Smooth muscle cell (in vitro differentiated cells): ENCODE results near the gene ADGRG1. TPM values are rescaled to one million over a fixed set of nuclear protein-coding genes. Genes with fewer than 3 reads are reported as not detected.

Experiments used
- DNase-seq: peaks from one replicate; lab custom pipeline; 2025; ENCODE audit not compliant: unreplicated experiment; lab: John Stamatoyannopoulos, UW
- H2AFZ ChIP-seq: fragments of 200-600 bp; sonication (generic); 2 replicates; pipeline ENCODE4 v1.6.0; 2016; ENCODE audit warnings: antibody characterized with exemption, low read depth, mild to moderate bottlenecking
- H3F3A ChIP-seq: fragments of 200-600 bp; sonication (generic); 2 replicates; pipeline ENCODE4 v1.6.0; 2017; ENCODE audit warnings: antibody characterized with exemption, low read depth
- H3K27ac ChIP-seq: fragments of 200-600 bp; sonication (generic); 2 replicates; pipeline ENCODE4 v1.5.1; 2016; ENCODE audit warnings: low read depth, mild to moderate bottlenecking
- H3K27me3 ChIP-seq: fragments of 200-600 bp; sonication (generic); 2 replicates; pipeline ENCODE4 v1.6.1; 2016; ENCODE audit warnings: low read depth, mild to moderate bottlenecking
- H3K36me3 ChIP-seq: fragments of 200-600 bp; sonication (generic); 2 replicates; pipeline ENCODE4 v1.5.1; 2016; ENCODE audit warnings: low read depth
- H3K4me1 ChIP-seq: fragments of 200-600 bp; sonication (generic); 2 replicates; pipeline ENCODE4 v1.5.1; 2016; ENCODE audit warnings: low read depth
- H3K4me2 ChIP-seq: fragments of 200-600 bp; sonication (generic); 2 replicates; pipeline ENCODE4 v1.6.0; 2016; ENCODE audit warnings: mild to moderate bottlenecking
- H3K4me3 ChIP-seq: fragments of 200-600 bp; sonication (generic); 2 replicates; pipeline ENCODE4 v1.5.1; 2016; ENCODE audit warnings: mild to moderate bottlenecking
- H3K79me2 ChIP-seq: fragments of 200-600 bp; sonication (generic); 2 replicates; pipeline ENCODE4 v1.6.0; 2016; ENCODE audit warnings: low read depth, mild to moderate bottlenecking
- H3K9ac ChIP-seq: fragments of 200-600 bp; sonication (generic); 2 replicates; pipeline ENCODE4 v1.6.0; 2016; ENCODE audit warnings: low read depth
- H3K9me3 ChIP-seq: fragments of 200-600 bp; sonication (generic); replicated peaks from 2 replicates; pipeline ENCODE4 v1.5.1; 2016; ENCODE audit warnings: low read depth
- H4K20me1 ChIP-seq: fragments of 200-600 bp; sonication (generic); 2 replicates; pipeline ENCODE4 v1.6.0; 2016; ENCODE audit warnings: low read depth
- WGBS: methylation state at CpG from one replicate; pipeline ENCODE4 v1.1.7; 2016; ENCODE audit warnings: low lambda C conversion rate; 5-methylcytosine and 5-hydroxymethylcytosine counted together
- polyA plus RNA-seq: library from polyadenylated mRNA; unstranded; fragments of >200 nt; fragmentation: Nextera tagmentation; extraction: Ambion mirVana; gene quantifications from 2 replicates; pipeline ENCODE4 v1.2.1, GENCODE V29; 2016
- total RNA-seq: library from RNA; depleted of rRNA; stranded (reverse); fragments of >200 nt; gene quantifications from 2 replicates; pipeline ENCODE4 v1.2.3, GENCODE V29; 2014
- TF ChIP-seq, protein P1 (sequence below): fragments of 200-600 bp; sonication (generic); IDR thresholded peaks from 2 replicates; pipeline ENCODE4 v1.5.1; 2017; ENCODE audit warnings: borderline replicate concordance, mild to moderate bottlenecking, antibody characterized with exemption; ENCODE audit not compliant: insufficient read depth, poor library complexity, severe bottlenecking

ADGRG1 gene
- total and polyA plus RNA-seq, 2 experiments from 2014 or later, result 15.3 to 32.0 TPM

DNA sequence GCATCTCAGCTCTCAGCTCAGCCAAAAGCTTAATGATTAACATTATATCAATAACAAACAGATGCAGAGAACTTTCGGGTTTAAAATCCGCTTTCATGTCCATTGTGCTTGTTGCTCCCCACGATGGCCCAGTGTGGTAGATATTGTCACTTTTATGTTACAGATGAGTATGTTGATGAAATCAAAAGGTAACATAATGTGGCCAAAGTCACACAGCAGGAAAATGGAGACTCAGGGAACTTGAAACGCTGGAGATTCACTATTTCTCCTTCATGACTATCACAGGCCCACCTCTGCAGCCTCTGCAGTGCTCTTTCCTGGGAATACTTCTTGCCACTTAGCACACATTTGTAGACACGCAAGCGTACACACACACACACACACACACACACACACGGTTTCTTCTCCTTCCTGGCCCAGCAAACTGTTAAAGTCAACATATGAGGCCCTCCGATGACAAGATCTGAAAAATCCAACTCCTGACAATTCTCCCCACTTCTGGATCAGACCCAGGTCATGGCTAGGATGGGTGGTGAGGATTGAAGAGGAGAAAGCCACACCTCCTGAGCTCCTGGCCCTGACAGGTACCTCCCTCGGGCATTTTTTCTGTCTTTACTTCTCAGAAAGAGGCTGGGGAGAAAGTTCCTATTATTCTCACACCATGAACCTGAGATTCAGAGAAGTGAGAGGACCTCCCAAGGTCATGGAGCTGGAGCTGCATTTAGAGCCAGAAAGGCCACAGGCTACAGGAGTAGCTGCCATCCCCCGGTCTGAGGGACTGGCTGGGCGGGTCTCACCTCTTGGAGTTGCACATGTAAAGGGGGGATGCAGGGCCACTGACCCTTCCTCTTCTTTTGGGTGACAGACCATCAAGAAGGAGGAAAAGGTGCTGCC is 75.8 kb downstream of the ADGRG1 start:
- 86% methylated on average over 11 of the region's 11 CpGs for WGBS
- no peak overlapping the region for H3K9ac ChIP-seq
- no peaks in the 10 kb centered on the region for H3F3A ChIP-seq
- DNase-seq, result no peak
- no peaks in the 10 kb centered on the region for H3K79me2 ChIP-seq
- H3K27me3 ChIP-seq, result no peaks in the 10 kb centered on the region
- no peaks in the 10 kb centered on the region for H3K36me3 ChIP-seq
- no peaks in the 10 kb centered on the region for H3K4me1 ChIP-seq
- TF ChIP-seq, protein P1, sequence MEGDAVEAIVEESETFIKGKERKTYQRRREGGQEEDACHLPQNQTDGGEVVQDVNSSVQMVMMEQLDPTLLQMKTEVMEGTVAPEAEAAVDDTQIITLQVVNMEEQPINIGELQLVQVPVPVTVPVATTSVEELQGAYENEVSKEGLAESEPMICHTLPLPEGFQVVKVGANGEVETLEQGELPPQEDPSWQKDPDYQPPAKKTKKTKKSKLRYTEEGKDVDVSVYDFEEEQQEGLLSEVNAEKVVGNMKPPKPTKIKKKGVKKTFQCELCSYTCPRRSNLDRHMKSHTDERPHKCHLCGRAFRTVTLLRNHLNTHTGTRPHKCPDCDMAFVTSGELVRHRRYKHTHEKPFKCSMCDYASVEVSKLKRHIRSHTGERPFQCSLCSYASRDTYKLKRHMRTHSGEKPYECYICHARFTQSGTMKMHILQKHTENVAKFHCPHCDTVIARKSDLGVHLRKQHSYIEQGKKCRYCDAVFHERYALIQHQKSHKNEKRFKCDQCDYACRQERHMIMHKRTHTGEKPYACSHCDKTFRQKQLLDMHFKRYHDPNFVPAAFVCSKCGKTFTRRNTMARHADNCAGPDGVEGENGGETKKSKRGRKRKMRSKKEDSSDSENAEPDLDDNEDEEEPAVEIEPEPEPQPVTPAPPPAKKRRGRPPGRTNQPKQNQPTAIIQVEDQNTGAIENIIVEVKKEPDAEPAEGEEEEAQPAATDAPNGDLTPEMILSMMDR, result no peak
- no peak overlapping the region for H2AFZ ChIP-seq
- no peaks in the 10 kb centered on the region for H4K20me1 ChIP-seq
- H3K9me3 ChIP-seq, result no peaks in the 10 kb centered on the region
- H3K4me3 ChIP-seq, result no peak overlapping the region
- H3K4me2 ChIP-seq, result no peak overlapping the region
- H3K27ac ChIP-seq, result no peak overlapping the region

DNA sequence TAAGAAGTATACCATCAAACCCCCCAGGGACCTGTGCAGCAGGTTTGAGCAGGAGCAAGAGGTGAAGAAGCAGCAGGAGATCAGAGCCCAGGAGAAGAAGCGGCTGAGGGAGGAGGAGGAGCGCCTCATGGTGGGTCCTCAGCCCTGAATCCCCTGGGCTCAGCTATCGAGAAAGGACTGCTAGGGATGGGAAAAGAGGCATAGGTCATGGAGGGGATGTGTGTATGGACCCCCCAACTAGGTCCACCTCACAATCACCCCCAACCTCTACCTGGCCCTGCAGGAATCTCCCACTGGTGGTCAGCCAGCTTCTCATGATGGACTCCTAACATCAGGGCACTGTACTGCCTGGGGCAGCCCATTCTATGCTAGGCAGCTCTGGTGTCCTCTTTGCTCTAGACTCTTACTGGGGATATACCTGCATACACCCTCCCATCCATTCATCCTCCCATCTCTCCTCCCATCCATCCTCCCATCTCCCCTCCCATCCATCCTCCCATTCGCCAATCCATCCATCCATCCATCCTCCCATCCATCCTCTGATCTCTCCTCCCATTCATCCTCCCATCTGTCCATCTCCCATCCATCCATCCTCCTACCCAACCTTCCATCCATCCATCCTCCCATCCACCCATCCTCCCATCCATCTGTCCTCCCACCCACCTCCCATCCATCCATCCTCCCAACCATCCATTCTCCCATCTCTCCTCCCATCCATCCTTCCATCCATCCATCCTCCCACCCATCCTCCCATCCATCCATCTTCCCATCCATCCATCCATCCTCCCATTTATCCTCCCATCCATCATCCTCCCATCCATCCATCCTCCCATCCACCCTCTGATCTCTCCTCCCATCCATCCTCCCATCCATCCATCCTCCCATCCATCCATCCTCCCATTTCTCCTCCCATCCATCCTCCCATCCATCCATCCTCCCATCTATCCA is 76.7 kb downstream of the ADGRG1 start:
- H3K79me2 ChIP-seq, result no peaks in the 10 kb centered on the region
- H2AFZ ChIP-seq, result no peak overlapping the region
- H3K4me1 ChIP-seq, result no peaks in the 10 kb centered on the region
- no peaks in the 10 kb centered on the region for H4K20me1 ChIP-seq
- TF ChIP-seq, protein P1, result no peak
- no peaks in the 10 kb centered on the region for H3K36me3 ChIP-seq
- WGBS, result 93% methylated on average over 4 of the region's 4 CpGs
- H3K4me3 ChIP-seq, result no peak overlapping the region
- no peak overlapping the region for H3K9ac ChIP-seq
- no peaks in the 10 kb centered on the region for H3K9me3 ChIP-seq
- no peak overlapping the region for H3K27ac ChIP-seq
- H3K4me2 ChIP-seq, result no peak overlapping the region
- DNase-seq, result no peak
- no peaks in the 10 kb centered on the region for H3F3A ChIP-seq
- no peaks in the 10 kb centered on the region for H3K27me3 ChIP-seq

- TF ChIP-seq, protein P1, result no peak
These were observed 78.3 kb downstream of the ADGRG1 start for GRCh38 chr16:57706717-57707116.

More at GRCh38 chr16:57706717-57707116, 78.3 kb downstream of the ADGRG1 start:
- WGBS, result no CpG with 5 or more reads among the region's 1 CpG
- Histone ChIP-seq H3K9me3 (no peaks in the 10 kb centered on the region), H3K79me2 (no peaks in the 10 kb centered on the region), H3K27me3 (no peaks in the 10 kb centered on the region), H3F3A (no peaks in the 10 kb centered on the region), H3K27ac (no peak overlapping the region), H3K4me3 (no peak overlapping the region), H3K36me3 (no peaks in the 10 kb centered on the region), H2AFZ (no peak overlapping the region), H3K4me2 (no peak overlapping the region), H4K20me1 (no peaks in the 10 kb centered on the region), H3K4me1 (no peaks in the 10 kb centered on the region), H3K9ac (no peak overlapping the region)
- DNase-seq, result no peak
